NT2/D1 (cell line): Measurements from ENCODE around the gene TMEM208.

Source experiments
- DNase-seq: peaks from one replicate; pipeline ENCODE4 v3.0.0-alpha.2; 2011; ENCODE audit warnings: low read depth, low spot score
- H3K27me3 ChIP-seq: 2 replicates; pipeline ENCODE4 v1.6.0; 2011; ENCODE audit warnings: mild to moderate bottlenecking; ENCODE audit not compliant: insufficient read length, insufficient read depth
- H3K36me3 ChIP-seq: 2 replicates; pipeline ENCODE4 v1.6.1; 2011; ENCODE audit warnings: mild to moderate bottlenecking, low read length, mixed read lengths; ENCODE audit not compliant: insufficient read depth, insufficient read length
- H3K4me1 ChIP-seq: 2 replicates; pipeline ENCODE4 v1.5.1; 2011; ENCODE audit not compliant: insufficient read depth, insufficient read length
- H3K4me3 ChIP-seq: 2 replicates; pipeline ENCODE4 v1.5.1; 2011; ENCODE audit warnings: low read depth; ENCODE audit not compliant: insufficient read length
- H3K9ac ChIP-seq: 2 replicates; pipeline ENCODE4 v1.6.0; 2011; ENCODE audit warnings: low read depth; ENCODE audit not compliant: insufficient read length
- H3K9me3 ChIP-seq: 2 replicates; pipeline ENCODE4 v1.5.1; 2011; ENCODE audit warnings: mild to moderate bottlenecking, low read length; ENCODE audit not compliant: insufficient read depth
- SUZ12 ChIP-seq: IDR thresholded peaks from 2 replicates; pipeline ENCODE4 v1.6.1; 2011; ENCODE audit not compliant: insufficient read length, insufficient read depth; ENCODE audit errors: extremely low read depth
- YY1 ChIP-seq: IDR thresholded peaks from 2 replicates; pipeline ENCODE4 v1.6.1; 2011; ENCODE audit not compliant: insufficient read length, insufficient read depth
- ZNF274 ChIP-seq: IDR thresholded peaks from 2 replicates; pipeline ENCODE4 v1.6.1; 2011; ENCODE audit warnings: mild to moderate bottlenecking, low read depth, low read length

TMEM208 gene

GRCh38 chr16:67248073-67248400 lies 21.1 kb downstream of the TMEM208 start:
- Histone ChIP-seq H3K27me3 (peaks cover 36% of the 10 kb centered on the region), H3K9ac (peak overlapping the region; percentile 82), H3K36me3 (peaks cover 3% of the 10 kb centered on the region), H3K9me3 (no peaks in the 10 kb centered on the region), H3K4me3 (peak overlapping the region; percentile 68), H3K4me1 (peaks cover 35% of the 10 kb centered on the region)
- no peak for DNase-seq
- TF ChIP-seq ZNF274: no peak
- no peak for TF ChIP-seq YY1
- no peak for TF ChIP-seq SUZ12

- TF ChIP-seq YY1: no peak
- TF ChIP-seq SUZ12: no peak
- TF ChIP-seq ZNF274: no peak
- Histone ChIP-seq H3K9ac (peak within 1 kb of the TSS; percentile 82), H3K4me3 (peak within 1 kb of the TSS; percentile 68), H3K9me3 (no peaks in the 10 kb centered on the region), H3K4me1 (peaks cover 34% of the 10 kb centered on the region), H3K27me3 (peaks cover 36% of the 10 kb centered on the region), H3K36me3 (peaks cover 3% of the 10 kb centered on the region)
- no peak for DNase-seq
These were observed 21.7 kb downstream of the TMEM208 start, which contains the start of gene SLC9A5 for GRCh38 chr16:67248401-67249177. TSS of gene SLC9A5 (plus strand) at chr16:67248979. CDS start at chr16:67249015, 36 bp downstream.

GRCh38 chr16:67249178-67250044 lies 22.5 kb downstream of the TMEM208 start:
- H3K4me1 ChIP-seq: peaks cover 27% of the 10 kb centered on the region

GRCh38 chr16:67250045-67250327 lies 23.1 kb downstream of the TMEM208 start:
- Histone ChIP-seq H3K4me3 (peak overlapping the region; percentile 6), H3K9me3 (no peaks in the 10 kb centered on the region), H3K4me1 (peaks cover 21% of the 10 kb centered on the region), H3K27me3 (peaks cover 36% of the 10 kb centered on the region), H3K9ac (peak overlapping the region; percentile 82), H3K36me3 (peaks cover 3% of the 10 kb centered on the region)
- TF ChIP-seq SUZ12 (no peak), ZNF274 (no peak), YY1 (no peak)
- DNase-seq: no peak

More at GRCh38 chr16:67249178-67250044, 22.5 kb downstream of the TMEM208 start:
- H3K36me3 ChIP-seq: peaks cover 3% of the 10 kb centered on the region
- peaks cover 36% of the 10 kb centered on the region for H3K27me3 ChIP-seq
- H3K9me3 ChIP-seq: no peaks in the 10 kb centered on the region
- H3K4me3 ChIP-seq: peak overlapping the region; percentile 68
- no peak for DNase-seq
- H3K9ac ChIP-seq: peak overlapping the region; percentile 82
- TF ChIP-seq ZNF274 (no peak), SUZ12 (no peak), YY1 (no peak)

- H3K9ac ChIP-seq: no peak overlapping the region
- H3K9me3 ChIP-seq: no peaks in the 10 kb centered on the region
- no peak for DNase-seq
- peaks cover 33% of the 10 kb centered on the region for H3K27me3 ChIP-seq
- peaks cover 3% of the 10 kb centered on the region for H3K36me3 ChIP-seq
- H3K4me1 ChIP-seq: peaks cover 14% of the 10 kb centered on the region
- no peak overlapping the region for H3K4me3 ChIP-seq
- no peak for TF ChIP-seq SUZ12
- no peak for TF ChIP-seq ZNF274
- no peak for TF ChIP-seq YY1
These were observed 25.9 kb downstream of the TMEM208 start for GRCh38 chr16:67252609-67253497.

- no peaks in the 10 kb centered on the region for H3K9me3 ChIP-seq
- no peak for DNase-seq
- H3K36me3 ChIP-seq: peaks cover 3% of the 10 kb centered on the region
- no peak overlapping the region for H3K4me3 ChIP-seq
- TF ChIP-seq ZNF274: no peak
- no peak for TF ChIP-seq SUZ12
- no peak for TF ChIP-seq YY1
- no peak overlapping the region for H3K9ac ChIP-seq
- H3K27me3 ChIP-seq: peaks cover 11% of the 10 kb centered on the region
- peaks cover 1% of the 10 kb centered on the region for H3K4me1 ChIP-seq
These were observed 28.0 kb downstream of the TMEM208 start for GRCh38 chr16:67254801-67255552.
